ENCODE data around the gene RUFY4. TPM values are rescaled to one million over a fixed set of nuclear protein-coding genes. Genes with fewer than 3 reads are reported as not detected.

Gene RUFY4
- total and polyA plus RNA-seq, 9 of the 15 experiments (the other 6 are each of a cell fraction or from before 2014, with no cell fraction given) = not detected

GRCh38 chr2:218026244-218026643 is 42.8 kb upstream of the RUFY4 start:
- ChIA-PET CTCF (ENCODE audit: low intra/inter-chr PET ratio) (no interaction called here), POLR2A (no interaction called here)
- H4K20me1 ChIP-seq (replicated peaks; ENCODE audit: control insufficient read depth, insufficient read depth, low read length) = no peaks in the 10 kb centered on the region
- no peaks in the 10 kb centered on the region for H3K79me2 ChIP-seq (ENCODE audit: control insufficient read depth, insufficient read depth, low read length)
- no peaks in the 10 kb centered on the region for H3K9me3 ChIP-seq (replicated peaks; ENCODE audit: control insufficient read depth, insufficient read depth, low read depth, low read length)
- H3K4me2 ChIP-seq (ENCODE audit: insufficient read depth, low read length) = no peak overlapping the region
- TF ChIP-seq PREB (CRISPR knock-in tag; IDR thresholded peaks at IDR 0.05) (no peak), ZNF778 (CRISPR knock-in tag; IDR thresholded peaks at IDR 0.05) (no peak)
- no peaks in the 10 kb centered on the region for H3K36me3 ChIP-seq (ENCODE audit: control insufficient read depth, insufficient read depth, low read length)
- intact Hi-C loops (cut with micrococcal nuclease) = no loop called here
- H3K9ac ChIP-seq (ENCODE audit: insufficient read depth in 1 of 2, low read depth in 2 of 2, low read length in 2 of 2) = no peak overlapping the region
- H3K9me1 ChIP-seq (ENCODE audit: control insufficient read depth, insufficient read depth, low read length) = no peaks in the 10 kb centered on the region
- H2AFZ ChIP-seq (ENCODE audit: low read depth, low read length) = no peak overlapping the region
- ATAC-seq = no peak
- FAIRE-seq = no peak
- H3K27me3 ChIP-seq (ENCODE audit: control insufficient read depth in 2 of 2, insufficient read depth in 2 of 2, low read length in 2 of 2) = peaks cover 0 to 10% of the 10 kb centered on the region in 2 experiments; a peak in 1 of 5 replicates
- DNase-seq (ENCODE audit: extremely low read depth in 1 of 4, low spot score in 3 of 4) = no peak
- in situ Hi-C loops (cut with MboI) = no loop called here
- 1% methylated on average over 6 of the region's 7 CpGs for WGBS (ENCODE audit: insufficient coverage, low coverage, missing lambda C conversion rate)
- no TSS peak for BruUV-seq (replicated peaks)
- no peak overlapping the region for H3K4me3 ChIP-seq
- no peak overlapping the region for H3K27ac ChIP-seq (ENCODE audit: extremely low read depth, low read depth, low read length)
- no peaks in the 10 kb centered on the region for H3K4me1 ChIP-seq (replicated peaks in 1 of 2; ENCODE audit: control insufficient read depth in 2 of 2, insufficient read depth in 2 of 2, low read length in 2 of 2)

GRCh38 chr2:218026676-218027425 is 42.2 kb upstream of the RUFY4 start:
- no peak overlapping the region for H3K4me2 ChIP-seq (ENCODE audit: insufficient read depth, low read length)
- H2AFZ ChIP-seq (ENCODE audit: low read depth, low read length) = no peak overlapping the region
- no peak for ATAC-seq
- intact Hi-C loops (cut with micrococcal nuclease) = no loop called here
- no peak overlapping the region for H3K4me3 ChIP-seq
- ChIA-PET POLR2A (no interaction called here), CTCF (ENCODE audit: low intra/inter-chr PET ratio) (no interaction called here)
- no peak for FAIRE-seq
- no peaks in the 10 kb centered on the region for H3K79me2 ChIP-seq (ENCODE audit: control insufficient read depth, insufficient read depth, low read length)
- WGBS (ENCODE audit: insufficient coverage, low coverage, missing lambda C conversion rate) = 13% methylated on average over 11 of the region's 17 CpGs
- BruUV-seq (replicated peaks) = no TSS peak
- H3K9me1 ChIP-seq (ENCODE audit: control insufficient read depth, insufficient read depth, low read length) = no peaks in the 10 kb centered on the region
- H3K27ac ChIP-seq (ENCODE audit: extremely low read depth, low read depth, low read length) = no peak overlapping the region
- no peak for DNase-seq (ENCODE audit: extremely low read depth in 1 of 4, low spot score in 3 of 4)
- no peak overlapping the region for H3K9ac ChIP-seq (ENCODE audit: insufficient read depth in 1 of 2, low read depth in 2 of 2, low read length in 2 of 2)
- in situ Hi-C loops (cut with MboI) = no loop called here
- no peaks in the 10 kb centered on the region for H3K9me3 ChIP-seq (replicated peaks; ENCODE audit: control insufficient read depth, insufficient read depth, low read depth, low read length)
- H3K4me1 ChIP-seq (replicated peaks in 1 of 2; ENCODE audit: control insufficient read depth in 2 of 2, insufficient read depth in 2 of 2, low read length in 2 of 2) = no peaks in the 10 kb centered on the region
- TF ChIP-seq SMC3 (conservative IDR thresholded peaks at IDR 0.05; ENCODE audit: insufficient read depth, low read depth, low read length) = no peak
- no peak for TF ChIP-seq HBP1 (CRISPR knock-in tag; IDR thresholded peaks at IDR 0.05)
- TF ChIP-seq ZEB2 (IDR thresholded peaks at IDR 0.05) = no peak
- peaks cover 0 to 10% of the 10 kb centered on the region in 2 experiments; a peak in 1 of 5 replicates for H3K27me3 ChIP-seq (ENCODE audit: control insufficient read depth in 2 of 2, insufficient read depth in 2 of 2, low read length in 2 of 2)
- no peaks in the 10 kb centered on the region for H4K20me1 ChIP-seq (replicated peaks; ENCODE audit: control insufficient read depth, insufficient read depth, low read length)
- no peaks in the 10 kb centered on the region for H3K36me3 ChIP-seq (ENCODE audit: control insufficient read depth, insufficient read depth, low read length)

Measured in K562 (cell line).